Embryonic facial prominence (tissue), 1 donor: ENCODE results near the gene MYLIP.

Source experiments
- DNase-seq: peaks from one replicate; pipeline ENCODE4 v3.0.0-alpha.2; 2016; ENCODE audit errors: extremely low spot score

MYLIP gene

DNA sequence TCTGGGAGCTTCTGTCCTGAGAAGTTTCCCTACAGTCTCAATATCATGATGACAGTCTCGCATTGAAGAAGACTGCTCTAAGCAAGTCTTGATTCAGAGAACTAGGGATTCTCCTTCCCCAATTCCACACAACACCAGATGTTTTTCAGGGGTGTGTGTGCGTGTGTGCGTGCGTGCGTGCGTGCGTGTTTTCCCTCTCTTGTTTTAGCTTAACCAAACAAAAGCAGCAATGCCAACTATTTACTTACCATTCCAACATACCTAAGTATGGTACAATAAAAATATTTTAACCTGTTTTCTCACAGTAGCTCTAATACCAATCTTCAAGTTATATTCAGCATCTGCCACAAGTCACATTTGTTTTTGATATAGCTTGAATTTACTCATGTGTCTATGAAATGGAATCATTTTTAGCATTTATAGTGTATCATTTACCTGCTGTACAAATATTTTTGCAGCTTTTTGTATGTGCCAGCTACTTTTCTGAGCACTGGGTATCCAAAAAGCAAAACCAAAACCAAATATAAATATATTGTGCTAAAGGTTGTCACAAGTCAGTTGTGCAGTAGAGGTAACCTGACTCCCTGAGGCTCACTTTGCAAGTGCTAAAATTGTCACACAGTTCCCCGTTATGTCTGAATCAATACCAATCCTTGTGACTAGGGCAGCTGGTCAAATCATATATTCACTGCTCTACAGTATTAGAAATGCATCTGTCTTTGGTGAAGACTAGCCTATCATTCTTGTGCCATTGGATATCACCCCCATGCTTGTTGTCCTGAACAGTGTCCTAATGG lies 21.7 kb upstream of the MYLIP start:
- no peak for DNase-seq

DNA sequence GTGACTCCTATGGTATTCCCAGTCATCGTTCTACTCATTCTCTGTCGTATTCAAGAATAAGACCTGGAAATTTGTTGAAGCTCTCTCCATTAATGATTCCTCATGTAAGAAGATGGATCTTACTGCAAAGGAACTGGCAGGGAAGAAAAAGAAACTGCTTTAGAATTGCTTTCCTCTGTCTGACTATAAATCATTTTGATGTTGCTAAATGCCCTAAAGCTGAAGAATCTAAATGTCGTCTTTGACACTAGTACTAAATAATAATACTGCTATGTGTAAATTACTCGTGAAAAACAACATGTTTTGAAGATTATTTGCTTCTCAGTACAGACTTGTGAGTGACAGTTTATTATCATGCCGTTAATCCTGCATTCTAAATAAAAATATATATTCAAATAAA lies 20.5 kb upstream of the MYLIP start:
- no peak for DNase-seq

DNA sequence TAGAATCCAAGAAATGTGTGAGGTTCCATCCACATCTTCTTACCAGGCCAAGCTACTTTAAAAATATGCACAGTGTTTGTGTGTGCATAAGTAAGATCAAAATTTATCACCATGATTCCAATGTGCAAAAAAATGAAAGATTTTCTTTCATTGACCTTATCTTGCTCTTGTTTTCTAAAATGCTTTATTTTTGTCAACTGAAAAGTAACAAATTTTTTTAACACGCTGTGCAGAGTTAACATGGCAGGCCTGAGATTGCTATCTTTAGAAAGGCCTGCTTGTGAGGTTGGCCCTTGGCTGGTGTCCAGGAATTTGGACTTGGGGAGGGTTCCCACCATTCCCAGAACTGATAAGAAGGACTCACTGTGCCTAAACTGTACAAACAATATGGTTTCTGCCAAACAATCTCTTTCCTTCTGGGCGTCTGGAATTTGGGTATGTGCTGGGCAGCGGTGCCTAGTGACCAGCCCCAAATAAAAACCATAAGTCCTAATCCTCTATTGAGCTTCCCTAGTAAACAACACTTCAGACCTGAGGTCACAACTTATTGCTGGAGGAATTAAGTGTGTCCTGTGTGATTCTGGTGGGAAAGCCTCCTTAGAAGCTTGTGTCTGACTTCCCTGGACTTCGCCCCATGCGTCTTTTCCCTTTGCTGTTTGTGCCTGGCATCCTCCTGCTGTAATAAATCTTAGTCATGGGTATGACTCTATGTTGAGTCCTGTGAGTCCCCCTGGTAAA lies 19.8 kb upstream of the MYLIP start:
- DNase-seq: no peak

DNA sequence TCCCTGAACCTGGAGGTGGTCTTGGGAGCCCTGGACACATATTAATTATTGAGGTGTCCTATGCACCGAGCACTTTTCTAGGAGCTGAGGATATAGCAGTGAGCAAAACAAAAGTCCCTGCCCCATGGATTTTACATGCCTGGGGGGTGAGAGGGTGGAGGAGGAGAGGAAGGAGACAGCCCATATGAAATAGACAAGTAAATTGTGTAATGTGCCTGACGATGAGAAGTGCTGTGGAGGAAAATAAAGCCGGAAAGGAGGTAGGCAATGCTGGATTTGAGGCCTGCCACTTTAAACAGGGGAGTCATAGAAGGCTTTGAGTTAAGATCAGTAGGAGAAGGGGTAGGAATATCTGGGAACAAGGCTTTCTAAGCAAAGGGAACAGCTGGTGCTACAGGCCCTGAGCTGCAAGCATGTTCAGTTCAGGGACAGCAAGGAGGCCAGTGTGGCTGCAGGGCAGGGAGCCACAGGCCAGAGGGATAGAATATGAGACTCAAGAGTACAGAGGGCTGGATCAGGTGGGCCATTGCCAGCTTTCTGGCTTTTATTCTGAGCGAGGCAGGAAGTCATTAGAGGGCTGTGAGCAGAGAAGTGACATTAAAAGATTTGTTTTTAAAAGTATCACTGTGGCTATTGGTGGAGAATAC lies 19.1 kb upstream of the MYLIP start:
- DNase-seq: no peak

DNA sequence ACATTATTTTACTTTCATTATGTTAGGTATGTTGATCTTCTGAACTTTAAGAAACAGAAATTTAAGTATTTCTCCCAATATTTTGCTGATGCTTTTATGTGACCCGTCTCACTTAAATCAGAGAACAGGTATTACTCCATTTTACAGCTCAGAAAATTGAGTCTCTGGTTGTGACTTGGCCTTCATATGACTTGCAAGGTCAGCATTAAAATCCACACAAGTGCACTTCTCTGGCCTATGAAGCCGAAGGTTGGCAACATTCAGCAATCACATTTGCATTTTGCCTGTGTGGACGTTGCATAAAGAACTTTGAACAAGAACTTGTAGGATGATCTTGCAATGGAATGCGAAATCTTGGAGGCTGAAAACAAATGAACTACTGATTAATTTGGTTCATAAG lies 10.1 kb upstream of the MYLIP start:
- no peak for DNase-seq

DNA sequence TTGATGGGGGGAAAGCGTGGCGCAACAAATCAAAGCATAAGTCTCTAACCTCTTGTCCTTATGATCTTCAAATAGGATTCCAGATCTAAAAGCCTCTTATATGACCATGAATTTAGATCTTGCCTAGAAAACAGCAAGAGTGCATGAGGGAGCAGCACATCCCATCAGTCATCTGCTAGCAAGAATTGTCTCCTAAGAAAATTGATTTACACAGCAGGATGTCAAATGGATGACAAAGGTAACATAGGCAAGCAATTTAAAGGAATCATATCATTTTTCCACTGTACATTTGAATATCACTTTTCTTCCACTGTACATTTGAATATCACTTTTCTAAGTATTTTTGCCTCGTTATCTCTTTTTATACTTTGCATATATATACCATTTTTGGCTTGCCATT lies 7.5 kb upstream of the MYLIP start:
- DNase-seq: no peak

DNA sequence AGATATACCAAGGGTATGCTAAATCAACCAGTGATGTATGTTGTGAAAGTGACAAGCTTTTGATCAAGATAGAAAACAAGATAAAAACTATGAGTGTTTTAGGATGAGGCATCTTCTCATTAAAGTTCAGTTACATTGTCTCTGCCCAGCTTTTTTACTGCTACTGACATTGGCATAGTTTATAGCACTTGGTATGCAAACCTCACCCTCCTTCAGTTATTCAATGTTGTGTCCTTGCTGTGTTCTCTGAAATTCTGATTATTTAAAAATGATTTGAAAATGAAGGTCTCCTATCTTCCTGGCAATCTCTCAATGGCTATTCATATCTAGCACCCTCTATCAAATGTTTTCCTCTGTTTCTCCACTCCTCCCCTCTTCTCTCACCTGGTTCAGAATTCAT lies 6.7 kb upstream of the MYLIP start:
- no peak for DNase-seq

DNA sequence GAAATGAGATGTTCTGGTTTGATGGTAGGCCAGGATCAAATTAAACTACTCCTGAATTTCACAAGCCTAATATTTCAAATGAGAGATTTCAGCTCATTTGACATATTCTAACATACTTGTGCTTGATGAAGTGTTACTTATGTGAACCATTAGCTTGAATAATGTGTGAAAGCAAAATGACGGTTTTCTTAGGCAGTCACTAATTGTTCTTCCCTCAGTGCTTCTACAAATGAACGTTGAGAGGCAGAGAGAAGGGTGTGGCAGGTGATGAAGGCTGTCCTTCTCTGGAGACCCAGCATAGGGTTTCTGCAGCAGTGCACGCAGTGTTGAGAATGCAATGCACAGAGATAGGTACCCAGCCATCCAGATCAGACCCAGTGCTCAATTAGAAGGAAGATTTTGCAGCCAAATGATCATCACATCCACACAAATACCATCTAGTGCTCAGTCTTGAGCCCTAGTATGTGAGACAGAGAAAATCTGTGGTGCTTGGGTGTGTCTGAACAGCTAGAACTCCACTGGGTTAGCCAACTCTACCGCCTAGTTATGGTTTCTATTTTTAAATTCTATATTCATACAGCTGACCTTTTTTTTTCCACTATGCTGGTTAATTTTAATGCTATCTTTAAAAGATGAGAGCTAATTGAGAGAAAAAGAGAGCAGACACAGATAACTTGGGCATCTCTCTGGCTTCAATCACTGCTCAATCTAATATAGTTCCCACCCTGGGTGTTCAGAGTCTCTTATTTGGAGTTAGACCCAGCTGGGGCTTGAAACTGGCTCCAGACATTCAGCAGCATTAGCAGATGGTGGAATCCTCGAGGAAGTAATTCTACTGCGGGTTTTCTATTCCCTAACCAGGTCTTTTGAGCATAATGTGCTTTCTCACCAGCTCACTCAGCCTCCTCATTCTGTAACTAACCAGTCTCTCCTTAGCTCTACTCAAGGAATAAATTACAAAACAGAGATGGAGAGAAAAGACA lies 4.4 kb upstream of the MYLIP start:
- DNase-seq: no peak

DNA sequence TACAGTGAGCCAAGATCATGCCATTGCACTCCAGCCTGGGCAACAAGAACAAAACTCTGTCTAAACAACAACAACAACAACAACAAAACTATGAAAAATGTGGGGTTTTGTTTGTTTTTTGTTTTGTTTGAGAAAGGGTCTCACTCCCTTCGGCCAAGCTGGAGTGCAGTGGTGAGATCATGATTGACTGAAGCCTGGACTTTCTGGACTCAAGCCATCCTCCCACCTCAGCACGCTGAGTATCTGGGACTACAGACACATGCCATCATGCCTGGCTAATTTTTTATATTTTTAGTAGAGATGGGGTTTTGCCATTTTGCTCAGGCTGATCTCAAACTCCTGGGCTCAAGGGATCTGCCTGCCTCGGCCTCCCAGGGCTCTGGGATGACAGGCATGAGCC lies 2.8 kb upstream of the MYLIP start:
- DNase-seq: no peak

DNA sequence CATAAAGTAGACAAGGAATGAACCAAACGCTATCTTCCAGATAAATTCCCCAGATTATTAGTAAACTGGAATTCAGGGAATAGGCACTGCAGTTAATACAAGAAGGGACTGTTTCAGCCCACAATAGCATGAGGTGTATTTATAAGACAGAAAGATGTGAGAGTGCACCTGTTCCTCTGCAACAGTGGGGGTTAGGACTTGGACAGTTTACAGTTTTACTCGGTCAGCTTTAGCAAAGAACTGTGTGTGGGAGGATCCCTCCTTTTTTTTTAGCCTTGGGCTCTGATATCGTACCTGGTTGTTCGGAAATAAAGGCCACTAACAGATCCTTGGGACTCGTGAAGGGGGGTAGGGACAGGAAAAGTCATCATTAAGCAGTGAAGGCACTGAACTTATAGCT lies 2.0 kb upstream of the MYLIP start:
- no peak for DNase-seq

DNA sequence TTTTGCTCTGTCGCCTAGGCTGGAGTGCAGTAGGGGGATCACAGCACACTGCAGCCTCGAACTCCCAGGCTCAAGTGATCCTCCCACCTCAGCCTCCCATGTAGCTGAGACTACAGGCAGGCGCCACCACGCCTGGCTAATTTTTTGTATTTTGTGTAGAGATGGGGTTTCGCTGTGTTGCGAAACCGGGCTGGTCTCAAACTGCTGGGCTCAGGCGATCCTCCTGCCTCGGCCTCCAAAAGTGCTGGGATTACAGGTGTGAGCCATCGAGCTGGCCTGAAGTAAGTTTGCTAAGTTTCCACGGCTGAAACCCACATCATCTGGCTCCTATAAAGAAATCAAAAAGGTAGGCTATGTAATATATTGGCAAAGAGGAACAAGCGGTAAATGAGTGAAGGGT lies 1.4 kb upstream of the MYLIP start:
- no peak for DNase-seq

DNA sequence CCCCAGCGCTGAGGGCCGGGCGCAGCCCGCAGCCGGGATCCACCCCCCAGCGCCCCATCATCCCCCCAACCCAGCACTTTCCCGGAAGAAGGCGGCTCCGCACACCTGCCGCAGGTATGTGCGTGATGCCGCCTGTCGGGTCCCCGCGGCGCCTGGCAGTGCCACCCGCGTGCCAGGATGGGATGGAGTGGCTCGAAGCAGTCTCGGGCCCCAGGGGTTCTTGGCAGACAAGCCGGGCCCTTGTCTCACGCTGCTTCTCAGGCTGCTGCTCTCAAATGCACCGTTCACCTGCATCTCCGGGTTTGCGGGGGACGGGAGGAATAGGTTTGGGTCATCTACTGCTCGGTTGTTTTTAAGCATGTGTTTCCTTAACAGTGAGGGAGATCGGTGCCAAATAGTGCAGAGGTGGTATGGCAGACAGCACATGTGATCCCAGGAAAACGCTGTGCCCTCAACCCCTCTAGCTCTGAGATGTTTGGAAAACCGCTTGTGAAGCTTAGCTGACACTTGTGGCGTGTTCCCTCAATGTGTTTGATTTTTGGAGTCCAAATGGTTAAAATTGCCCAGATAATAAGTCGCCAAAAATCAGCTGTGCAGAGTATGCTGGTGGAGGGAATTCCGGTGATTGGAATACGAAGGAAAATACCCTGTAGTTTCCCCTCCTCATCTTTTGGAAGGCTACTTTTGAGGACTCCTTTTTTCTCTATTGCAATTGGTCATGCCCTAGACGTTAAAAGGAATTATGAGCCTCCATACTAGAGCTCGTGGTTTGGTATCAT lies 926 bp downstream of the MYLIP start:
- DNase-seq: no peak

DNA sequence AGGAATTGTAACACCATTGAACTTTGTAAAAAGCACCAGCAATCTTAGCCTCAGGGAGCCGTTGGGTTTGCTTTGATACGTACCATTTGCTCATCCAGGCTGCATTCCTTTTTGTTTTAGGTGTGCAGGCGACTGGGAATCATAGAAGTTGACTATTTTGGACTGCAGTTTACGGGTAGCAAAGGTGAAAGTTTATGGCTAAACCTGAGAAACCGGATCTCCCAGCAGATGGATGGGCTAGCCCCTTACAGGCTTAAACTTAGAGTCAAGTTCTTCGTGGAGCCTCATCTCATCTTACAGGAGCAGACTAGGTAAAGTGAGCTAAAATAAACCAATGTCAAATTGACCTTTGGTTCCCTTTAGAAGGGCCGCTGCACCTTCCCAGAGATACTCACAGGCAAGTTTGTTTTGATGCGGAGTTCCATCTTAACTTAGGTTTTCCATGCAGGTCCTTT lies 1.6 kb downstream of the MYLIP start:
- DNase-seq: no peak

DNA sequence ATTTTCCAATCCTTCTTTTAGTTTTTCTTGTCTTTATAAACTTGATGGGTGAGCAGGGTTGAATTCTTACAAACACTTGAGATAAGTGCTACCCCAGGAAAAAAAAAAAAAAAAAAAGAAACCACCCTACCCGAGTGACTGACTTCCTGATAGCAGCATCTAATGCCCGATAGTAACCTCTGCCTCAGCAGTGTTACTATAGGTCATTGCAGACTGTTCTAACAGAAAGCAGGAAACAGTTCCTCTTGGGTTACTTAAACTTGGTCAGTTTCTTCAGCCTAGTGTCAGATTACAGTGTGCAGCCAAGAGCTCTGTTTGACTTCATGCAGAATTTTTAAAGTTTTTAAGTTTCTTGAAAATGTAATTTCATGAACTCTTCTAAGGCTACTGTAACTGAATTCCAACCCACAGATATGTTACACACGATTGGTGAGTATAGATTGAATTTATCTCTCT lies 2.1 kb downstream of the MYLIP start:
- peak; percentile 55 for DNase-seq

DNA sequence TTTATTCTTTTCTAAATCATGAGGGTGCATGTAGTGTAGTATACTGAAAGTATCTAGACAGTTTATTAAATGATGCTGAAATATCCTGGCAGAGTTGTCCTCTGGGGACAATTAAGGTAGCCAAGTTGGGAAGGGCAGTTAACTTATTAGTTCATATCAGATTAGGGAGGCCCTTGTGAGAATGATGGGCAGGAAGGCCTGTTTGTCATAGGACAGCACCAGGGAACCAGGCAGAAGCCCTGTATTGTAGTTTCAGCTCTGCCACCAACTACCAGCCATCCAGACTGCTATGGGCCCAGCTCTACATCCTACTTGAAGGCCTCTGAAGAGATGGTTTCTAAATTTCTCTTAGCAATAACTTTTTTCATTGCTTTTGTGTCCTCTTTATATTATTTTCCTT lies 4.0 kb downstream of the MYLIP start:
- no peak for DNase-seq

DNA sequence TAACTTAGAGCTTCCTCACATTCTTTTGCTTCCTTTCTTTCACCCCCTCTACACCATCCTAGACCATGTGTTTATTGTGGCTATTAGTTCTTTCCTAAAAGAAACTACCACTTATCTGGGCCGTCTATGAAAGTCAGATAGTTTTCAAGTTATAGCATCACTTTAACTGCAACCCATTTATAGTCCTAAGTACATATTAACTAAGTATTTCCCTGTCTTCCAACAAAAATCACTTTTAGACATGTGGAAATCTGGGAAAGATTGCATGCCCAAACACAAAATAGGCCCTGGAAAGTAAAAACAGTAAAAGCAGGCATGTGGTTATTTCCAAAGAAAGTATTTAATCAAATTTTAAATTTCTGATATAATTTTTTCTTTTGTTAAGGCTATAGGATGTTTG lies 5.5 kb downstream of the MYLIP start:
- no peak for DNase-seq

DNA sequence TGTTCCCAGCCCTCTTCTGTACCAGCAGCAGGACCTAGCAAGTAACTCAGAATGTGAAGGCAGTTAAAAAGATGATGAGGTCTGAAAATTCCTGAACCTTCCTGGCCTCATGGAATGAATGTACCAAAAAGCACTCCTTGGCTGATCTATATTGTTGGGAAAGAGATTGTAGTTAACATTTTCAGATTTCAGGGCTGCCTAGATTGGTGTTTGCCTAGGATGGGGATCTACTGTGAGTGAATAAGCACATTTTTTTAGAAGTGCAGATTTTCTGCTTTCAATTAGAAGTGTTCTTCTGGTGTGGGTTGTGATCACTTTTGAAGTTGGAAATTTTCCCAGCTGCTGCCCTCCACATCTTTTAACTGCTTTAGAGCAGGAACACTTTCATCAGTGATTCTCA lies 6.2 kb downstream of the MYLIP start:
- no peak for DNase-seq

DNA sequence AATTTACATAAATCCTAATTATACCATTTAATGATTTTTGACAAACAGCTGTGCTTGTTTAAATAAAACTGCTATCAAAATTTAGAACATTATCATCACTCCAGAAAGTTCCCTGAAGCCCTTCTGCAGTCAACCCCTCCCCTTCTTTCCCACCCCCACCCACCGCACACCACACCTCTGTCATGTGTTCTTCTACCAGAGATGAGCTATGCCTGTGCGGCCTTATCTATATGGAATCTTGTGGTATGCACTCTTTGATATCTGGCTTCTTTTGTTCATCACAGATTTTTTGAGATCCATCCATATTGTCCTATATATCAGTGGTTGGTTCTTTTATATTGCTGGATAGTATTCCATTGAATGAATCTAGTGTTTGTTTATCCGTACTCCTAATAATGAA lies 7.2 kb downstream of the MYLIP start:
- no peak for DNase-seq

DNA sequence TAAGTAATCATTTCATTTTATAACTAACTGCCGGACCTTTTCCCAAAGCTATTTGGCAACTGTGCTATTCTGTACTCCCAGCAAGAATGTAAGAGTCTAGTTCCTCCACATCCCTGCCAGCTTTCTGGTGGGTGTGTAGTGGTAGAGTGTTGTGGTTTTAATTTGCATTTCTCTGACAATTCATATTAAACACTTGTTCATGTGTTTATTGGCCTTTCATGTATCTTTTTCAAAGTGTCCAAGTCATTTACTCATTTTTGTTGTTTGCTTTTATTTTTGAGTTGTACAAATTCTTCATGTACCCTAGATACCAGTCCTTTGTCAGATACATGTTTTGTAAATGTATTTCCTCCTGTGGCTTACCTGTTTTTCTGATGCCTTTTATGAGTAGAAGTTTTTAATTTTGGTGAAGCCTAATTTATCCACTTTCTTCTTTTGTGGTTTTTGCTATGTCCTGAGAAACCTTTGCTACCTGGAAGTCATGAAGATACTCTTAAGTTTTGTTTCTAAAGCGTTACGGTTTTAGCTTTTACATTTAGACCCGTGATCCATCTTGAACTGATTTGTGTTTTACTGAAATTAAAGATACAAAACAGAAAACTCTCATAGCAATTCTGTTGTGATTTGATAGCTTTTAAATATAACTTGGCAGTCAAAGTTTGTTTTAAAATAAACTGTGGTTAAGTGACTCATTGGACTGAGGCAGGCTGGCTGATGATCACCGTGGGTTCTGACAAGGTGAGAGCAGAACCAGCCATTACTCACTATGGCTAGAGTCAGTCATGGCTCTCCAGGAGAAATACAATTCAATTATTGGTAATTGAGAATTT lies 8.0 kb downstream of the MYLIP start:
- DNase-seq: no peak

DNA sequence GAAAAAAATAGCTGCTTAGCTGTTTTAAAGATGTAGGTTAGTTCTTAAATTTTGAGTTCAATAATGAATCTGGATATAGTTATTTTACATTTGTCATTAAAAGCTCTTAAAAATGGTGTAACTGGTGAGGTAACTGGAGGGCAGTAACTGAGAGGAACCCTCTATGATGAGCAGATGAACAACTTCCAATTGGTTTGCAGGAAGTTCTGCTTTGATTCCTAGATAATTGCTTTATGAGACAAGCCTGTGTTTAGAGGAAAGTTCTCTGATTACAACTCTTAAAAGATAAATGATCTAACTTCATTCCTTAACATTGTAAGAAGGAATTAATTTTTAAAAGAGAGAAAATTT lies 8.5 kb downstream of the MYLIP start:
- no peak for DNase-seq
